ENCODE data around the gene FOXP1.
"Not testable (repeated sequence)": the region's sequence is repeated elsewhere in the genome, so short reads cannot be mapped to it uniquely, and the experiment has no call there.

The FOXP1 gene

DNA sequence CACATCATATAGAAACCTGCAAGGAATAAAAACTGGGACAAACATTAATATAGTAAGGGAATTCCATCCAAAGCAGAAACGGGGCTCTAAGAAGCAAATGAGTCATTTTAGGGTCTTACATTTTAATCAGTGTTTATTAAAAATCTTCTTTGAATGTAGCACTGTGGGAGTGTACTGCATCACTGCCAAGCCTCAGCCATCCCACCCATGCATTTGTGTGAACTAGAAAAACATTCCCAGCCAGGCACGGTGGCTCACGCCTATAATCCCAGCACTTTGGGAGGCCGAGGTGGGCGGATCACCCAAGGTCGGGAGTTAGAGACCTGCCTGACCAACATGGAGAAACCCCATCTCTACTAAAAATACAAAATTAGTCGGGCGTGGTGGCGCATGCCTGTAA, 57.1 kb downstream of the FOXP1 start:
- DNase-seq: not testable (repeated sequence)

DNA sequence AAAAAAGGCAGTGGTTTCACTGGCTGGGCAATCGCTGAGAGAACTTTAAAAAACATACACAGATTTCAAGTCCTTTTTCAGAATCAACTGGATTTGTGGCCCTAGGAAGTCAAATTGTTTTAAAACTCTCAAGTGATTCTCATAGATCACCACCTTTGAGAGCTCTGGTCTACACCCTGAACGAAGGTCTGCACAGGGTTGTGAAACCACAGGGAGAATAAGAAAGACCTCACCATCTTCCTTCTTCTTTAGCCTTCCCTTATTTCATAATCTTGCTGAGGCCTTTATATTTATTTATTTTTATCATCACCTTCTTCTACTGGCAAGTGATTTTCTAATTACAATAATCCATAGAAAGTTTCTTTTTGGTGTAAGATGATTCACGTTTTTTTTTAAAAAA, 58.1 kb downstream of the FOXP1 start:
- no peak for DNase-seq

- no peak for DNase-seq
Observed at GRCh38 chr3:71524672-71525071, 58.9 kb downstream of the FOXP1 start.

DNA sequence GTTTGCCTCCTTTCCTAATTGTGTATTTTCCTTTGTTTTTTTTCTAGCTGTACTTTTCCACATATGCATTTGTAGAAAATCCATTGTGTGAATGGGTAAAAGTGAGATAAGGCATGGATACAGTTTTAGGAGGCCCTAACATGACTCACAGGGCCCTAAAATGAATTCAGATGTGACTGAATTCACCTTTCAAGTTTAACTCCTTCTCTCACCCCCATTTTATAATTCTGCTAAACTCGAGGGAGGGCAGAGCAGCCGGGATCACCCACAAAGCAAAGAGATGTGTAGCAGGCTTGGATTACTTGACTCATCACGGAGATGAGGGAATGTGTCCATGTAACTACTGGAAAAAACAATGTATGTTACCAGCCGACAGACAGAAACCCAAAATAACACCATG, 59.9 kb downstream of the FOXP1 start:
- DNase-seq: no peak

DNA sequence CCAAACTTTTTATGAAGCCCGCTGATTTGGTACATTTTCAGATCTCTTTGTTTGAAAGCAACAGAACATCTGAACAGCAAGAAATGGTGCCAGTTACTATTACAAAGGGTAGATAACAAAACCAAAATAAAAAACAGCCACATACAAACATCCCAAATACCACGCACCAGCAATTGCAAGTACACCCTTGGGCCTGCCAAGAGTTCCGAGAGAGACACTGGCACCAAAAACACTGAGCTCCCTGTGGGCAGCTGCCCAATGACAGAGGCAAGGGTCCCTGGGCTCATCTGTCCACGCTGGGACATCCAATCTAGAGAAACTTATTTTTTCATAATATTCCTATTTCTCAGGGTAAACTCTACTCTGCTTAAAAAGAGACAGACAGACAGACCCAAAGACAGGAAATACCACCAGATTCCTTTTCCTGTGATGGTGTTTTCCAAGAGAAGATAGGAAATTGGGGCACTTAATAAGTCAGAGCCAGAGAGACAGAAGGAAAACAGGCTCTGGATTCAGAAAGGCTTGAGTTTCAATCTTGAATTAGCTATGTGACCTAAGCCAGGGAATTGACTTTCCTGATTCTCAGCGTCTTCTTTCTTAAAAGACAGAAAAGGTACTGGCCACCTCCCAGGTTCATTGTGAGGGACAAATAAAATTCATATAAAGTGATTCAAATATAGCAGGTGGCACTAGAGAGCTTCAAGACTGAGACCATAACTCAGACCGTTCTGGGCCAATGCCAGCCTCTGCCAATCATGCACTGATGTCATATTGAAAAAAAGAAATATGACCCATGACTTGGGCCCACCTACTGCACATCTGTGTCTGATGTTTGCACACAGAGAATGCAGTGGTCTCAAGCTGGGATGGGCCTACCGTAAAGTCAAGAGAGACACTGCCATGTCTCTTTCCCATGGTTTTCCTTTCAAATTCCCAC, 61.3 kb downstream of the FOXP1 start:
- no peak for DNase-seq

DNA sequence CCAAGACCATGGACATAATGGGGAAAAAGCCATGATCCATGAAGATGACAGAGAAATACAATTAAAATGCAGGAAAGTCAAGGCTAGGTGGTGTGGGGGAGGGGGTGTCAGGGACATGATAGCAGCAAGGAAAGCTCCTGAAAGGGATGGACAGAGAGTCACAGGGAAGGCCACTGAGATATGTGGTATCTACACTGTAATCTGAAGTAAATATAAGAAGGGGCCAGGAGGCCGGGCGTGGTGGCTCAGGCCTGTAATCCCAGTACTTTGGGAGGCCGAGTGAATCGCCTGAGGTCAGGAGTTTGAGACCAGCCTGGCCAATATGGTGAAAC, 62.5 kb downstream of the FOXP1 start:
- no peak for DNase-seq

- DNase-seq: no peak
Observed at GRCh38 chr3:71520161-71521020, 63.1 kb downstream of the FOXP1 start.

- no peak for DNase-seq
Observed at GRCh38 chr3:71518089-71518488, 65.4 kb downstream of the FOXP1 start.

GRCh38 chr3:71517271-71517791, 66.2 kb downstream of the FOXP1 start:
- DNase-seq: no peak

GRCh38 chr3:71515636-71516365, 67.7 kb downstream of the FOXP1 start:
- no peak for DNase-seq

DNA sequence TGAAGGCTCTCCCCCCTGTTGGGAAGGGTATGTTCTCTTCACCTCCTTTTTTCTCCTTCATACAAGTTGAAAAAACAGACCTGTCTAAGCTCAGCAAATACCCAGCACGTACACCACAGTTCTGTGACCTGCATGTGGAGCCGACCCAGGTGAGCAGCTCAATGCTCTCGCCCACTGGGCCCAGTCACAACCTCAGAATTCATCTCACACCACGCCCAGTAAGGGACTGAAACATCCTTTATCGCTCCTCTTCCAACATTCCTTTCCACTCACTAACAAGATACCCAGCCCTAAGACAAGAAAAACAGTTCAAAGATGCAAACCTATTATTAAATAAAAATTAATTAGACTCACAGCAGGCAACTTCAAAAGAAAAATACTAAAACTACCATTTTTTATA, 68.9 kb downstream of the FOXP1 start:
- DNase-seq: no peak

GRCh38 chr3:71513515-71513914, 70.0 kb downstream of the FOXP1 start:
- DNase-seq: no peak

GRCh38 chr3:71513081-71513480, 70.4 kb downstream of the FOXP1 start:
- no peak for DNase-seq

- DNase-seq: no peak
Observed at GRCh38 chr3:71512544-71512943, 71.0 kb downstream of the FOXP1 start.

DNA sequence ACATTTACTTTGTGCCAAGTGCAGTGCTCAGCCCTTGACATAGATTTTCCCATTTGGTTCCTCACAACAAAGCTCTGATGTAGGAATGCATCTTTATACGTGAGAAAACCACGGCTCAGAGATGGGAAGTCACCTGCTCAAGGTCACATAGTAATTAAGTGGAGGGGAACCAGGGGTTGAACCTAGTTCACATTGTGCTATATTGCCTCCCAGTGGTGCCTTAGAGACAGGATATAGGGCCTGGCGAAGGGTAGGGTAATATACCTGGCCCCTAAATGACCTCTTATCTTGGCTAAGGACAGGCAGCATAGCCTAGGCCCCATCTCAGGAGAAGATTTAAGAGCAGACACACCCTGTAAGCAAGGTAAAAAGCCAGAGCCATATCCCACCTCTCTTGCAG, 71.5 kb downstream of the FOXP1 start:
- DNase-seq: peak; percentile 79

DNA sequence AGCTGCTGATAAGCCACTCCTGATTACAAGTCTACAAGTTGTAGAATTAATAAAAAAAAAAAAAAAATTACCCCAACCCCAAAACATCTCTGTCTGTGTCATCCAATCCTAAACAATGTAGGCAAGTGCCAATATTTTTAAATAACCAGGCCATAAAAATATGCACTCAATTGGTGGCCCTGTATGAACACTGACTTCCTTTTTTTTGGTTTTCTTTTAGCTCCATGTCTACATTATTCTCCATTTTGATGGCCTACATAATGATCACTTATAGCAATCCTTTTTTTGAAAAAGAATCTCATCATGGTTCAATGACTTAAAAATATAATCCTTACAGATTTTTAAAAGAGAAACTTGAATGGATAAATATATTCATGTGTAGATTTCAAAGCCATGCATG, 72.1 kb downstream of the FOXP1 start:
- DNase-seq: no peak

DNA sequence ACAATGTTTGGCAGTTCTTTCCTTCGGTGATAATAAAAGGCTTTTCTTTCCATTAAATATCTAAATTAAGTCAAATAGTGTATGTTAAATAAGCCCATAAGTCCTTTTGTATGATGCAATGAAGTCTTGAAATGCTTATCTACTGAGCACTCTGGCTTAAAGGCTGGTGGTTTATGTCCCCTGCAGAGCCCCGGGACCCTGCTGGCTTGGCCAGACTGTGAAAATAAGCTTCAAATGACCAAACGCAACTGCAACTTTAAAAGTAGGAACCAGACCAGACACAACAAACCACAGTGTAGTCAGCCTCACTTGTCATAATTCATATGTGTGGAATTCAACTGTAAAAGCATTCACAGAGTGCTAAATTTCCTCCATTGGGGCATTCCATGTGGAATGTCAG, 72.5 kb downstream of the FOXP1 start:
- DNase-seq: no peak

- DNase-seq: no peak
Observed at GRCh38 chr3:71510510-71510909, 73.0 kb downstream of the FOXP1 start.

GRCh38 chr3:71509066-71509465, 74.5 kb downstream of the FOXP1 start:
- no peak for DNase-seq

DNA sequence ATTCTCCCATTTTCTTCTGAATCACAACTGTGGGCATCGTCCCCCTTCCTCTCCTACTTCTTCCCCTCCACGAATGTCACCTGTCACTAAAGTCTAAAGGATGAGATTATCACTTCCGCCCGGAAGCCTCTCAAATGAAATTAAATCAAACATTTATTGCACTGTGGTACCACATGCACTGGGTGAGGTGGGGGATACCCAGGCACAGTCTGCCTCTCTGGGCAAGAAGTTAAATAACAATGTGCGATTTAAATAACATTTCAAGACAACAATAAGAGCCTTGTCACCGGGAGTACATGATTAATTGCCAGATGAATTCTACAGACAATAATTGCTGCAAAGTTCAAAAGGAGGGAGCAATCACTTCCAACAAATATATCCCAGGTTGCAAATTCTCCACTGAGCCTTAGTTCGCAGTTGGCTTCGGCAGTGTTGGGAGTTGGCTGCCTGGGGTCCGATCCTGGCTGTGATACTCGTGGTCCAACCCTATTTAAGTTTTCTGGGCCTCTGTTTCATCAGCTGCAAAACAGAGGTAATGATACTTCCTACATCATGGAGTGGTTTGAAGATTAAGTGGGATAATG, 77.7 kb downstream of the FOXP1 start:
- no peak for DNase-seq

GRCh38 chr3:71504250-71505036, 79.1 kb downstream of the FOXP1 start:
- no peak for DNase-seq
